Pulmonary artery endothelial cell (primary cell): ENCODE results near the gene PRKCD. TPM values are rescaled to one million over a fixed set of nuclear protein-coding genes. Genes with fewer than 3 reads are reported as not detected.

Experiments used
- DNase-seq: peaks from one replicate; pipeline ENCODE4 v3.0.0-alpha.2; 2011; ENCODE audit warnings: low read depth, low spot score
- total RNA-seq: library from RNA; depleted of rRNA; stranded (reverse); fragments of >200 nt; gene quantifications from 2 replicates; pipeline ENCODE4 v1.2.3, GENCODE V29; 2014

PRKCD gene
- total RNA-seq, 1 donor from 2014 or later = 3.8 TPM

DNA sequence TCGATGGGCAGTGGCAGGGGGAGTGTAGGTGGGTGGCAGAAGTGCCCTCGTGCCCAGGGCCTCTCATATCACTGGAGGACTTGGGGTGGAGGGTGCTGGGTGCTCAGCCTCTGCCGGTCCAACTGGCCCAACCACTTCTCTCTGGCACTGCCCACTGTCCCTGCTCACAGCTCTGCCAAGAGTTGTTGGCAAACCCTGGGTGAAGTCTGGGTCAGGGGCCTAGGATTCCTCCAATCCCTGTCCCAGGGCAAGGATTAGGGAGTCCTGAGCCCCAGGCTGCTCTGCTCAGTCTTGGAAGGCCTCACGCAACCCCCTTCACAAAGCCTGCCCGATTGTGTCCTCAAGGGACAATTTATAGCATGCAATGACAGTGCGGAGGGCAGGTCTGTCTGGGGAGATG is 5.2 kb upstream of the PRKCD start:
- DNase-seq = no peak

DNA sequence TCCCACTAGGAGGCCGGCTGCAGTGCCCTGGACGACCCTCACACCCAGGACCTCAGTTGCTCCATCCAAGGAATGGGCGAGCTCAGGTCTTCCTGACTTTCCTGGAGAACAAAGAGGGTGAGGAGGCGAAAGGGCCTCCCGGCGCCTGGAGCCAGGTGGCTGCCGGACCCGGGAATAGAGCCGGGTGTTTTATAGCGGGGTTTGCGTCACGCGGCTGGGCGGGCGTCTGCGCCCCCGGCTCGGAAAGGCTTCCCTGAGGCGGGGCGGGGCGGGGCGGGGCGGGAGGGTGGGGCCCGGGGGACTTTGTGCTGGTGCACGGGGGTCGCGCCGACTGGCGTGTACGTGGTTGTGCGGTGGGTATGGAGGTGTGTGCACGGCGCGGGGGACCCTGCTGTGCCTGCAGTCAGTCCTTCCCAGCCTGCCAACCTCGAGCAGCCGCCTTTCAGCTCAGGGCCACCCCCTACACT is 4.6 kb upstream of the PRKCD start:
- no peak for DNase-seq

GRCh38 chr3:53157974-53158580 is 2.9 kb upstream of the PRKCD start:
- DNase-seq = no peak

- DNase-seq = no peak
These were observed 2.2 kb upstream of the PRKCD start for GRCh38 chr3:53158765-53159155.

- peak; percentile 41 for DNase-seq
These were observed 1.6 kb upstream of the PRKCD start for GRCh38 chr3:53159156-53160060.

GRCh38 chr3:53160061-53160659 is 849 bp upstream of the PRKCD start:
- no peak for DNase-seq

DNA sequence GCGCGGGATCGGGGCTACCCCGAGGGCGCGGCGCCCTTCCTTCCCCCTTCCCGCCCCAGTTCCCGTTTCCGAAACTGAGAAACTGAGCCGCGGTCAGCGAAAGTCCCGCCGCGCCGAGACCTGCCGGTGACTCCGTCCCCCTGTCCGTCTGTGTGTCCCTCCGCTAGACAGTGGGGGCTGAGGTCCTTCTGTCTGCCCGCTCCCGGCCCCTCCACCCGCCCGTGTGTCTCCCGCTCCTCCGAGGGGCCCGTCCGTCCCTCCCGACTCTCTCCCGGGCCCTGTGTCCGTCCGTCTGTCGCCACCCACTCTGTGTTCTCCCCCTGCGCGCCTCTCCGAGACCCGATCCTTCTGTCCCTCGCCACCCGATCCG is 426 bp downstream of the PRKCD start:
- DNase-seq = no peak

GRCh38 chr3:53161820-53162671 is 1.0 kb downstream of the PRKCD start:
- no peak for DNase-seq

- no peak for DNase-seq
These were observed 1.8 kb downstream of the PRKCD start for GRCh38 chr3:53162672-53163443.

DNA sequence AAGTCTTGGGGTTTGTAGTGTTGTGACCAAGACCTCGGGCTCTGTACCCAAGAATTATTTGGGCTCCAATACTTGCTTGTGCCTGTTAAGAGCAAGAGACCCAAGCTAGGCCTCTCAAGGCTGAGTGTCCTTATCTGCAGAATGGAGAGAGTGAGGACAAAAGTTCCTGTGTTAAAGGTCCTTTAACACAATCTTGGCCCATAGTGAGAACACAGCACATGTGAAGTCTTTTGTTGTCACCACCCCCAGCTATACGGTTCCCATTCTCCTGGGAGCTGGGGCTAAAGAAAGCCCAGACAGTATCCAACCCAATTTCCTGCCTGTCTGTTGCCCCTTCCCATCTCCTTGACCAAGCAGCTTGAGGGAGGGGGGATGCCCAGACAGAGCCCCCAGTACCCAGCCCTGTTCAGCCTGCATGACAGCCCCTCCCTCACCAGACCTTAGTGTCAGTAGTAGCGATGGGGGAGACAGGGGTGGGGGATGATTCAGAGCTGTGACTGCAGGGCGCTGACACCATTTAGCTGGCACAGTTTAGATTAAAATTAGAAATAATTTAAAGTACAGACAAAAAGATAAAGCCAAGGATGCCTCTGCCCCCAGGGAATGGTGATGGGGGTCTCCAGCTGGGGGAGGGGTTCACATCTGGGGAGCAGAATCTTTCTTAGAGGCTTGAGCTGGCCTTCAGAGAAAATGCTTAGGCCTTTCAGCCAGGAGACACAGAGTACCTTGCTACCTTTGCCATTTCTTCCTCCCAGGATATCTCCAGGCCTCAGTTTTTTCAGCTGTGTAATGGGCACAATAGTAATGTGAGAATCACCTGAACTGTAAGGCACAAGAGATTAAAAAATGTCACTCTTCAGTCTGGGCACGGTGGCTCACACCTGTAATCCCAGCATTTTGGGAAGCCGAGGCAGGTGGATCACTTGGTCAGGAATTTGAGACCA is 2.7 kb downstream of the PRKCD start:
- DNase-seq = no peak

- DNase-seq = no peak
These were observed 3.9 kb downstream of the PRKCD start for GRCh38 chr3:53164911-53165310.

- DNase-seq = no peak
These were observed 5.2 kb downstream of the PRKCD start for GRCh38 chr3:53166206-53166605.

- peak; percentile 29 for DNase-seq
These were observed 5.8 kb downstream of the PRKCD start for GRCh38 chr3:53166781-53167291.

DNA sequence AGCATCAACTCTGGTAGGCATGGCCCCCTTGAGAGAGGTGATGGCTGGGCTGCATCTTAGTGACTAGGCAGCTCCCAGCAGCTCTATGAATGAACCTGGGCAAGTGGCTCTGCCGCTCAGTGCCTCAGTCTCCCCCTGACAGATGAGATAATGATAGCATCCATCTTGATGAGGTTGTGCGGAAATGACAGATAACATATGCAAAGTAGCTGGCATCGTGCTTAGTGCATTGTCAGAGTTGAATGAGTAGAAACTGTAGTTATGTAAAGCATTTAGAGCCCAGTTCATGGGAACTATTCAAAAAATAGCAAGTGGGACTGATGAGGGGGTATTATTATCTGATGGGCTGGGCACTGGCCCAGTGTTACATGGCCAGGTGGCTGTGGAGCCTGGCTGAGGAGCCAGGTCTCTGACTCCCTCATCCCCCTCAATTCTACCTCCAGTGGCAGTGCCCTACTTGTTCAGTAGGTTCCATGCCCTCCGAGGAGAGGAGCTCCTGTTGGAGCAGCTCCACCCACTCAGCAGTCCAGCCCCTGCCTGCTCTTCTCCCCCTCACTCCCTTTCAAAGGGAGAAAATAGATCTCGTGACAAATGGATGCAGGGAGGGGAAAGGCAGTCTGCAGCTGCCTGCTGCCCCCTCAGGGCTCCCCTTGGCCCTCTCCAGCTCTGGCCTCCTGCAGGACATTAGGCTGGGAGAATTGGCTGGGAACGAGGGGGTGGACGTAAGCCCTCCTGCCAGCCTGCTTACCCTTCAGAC is 6.6 kb downstream of the PRKCD start:
- no peak for DNase-seq

GRCh38 chr3:53168175-53168923 is 7.3 kb downstream of the PRKCD start:
- DNase-seq = no peak

GRCh38 chr3:53169045-53169831 is 8.2 kb downstream of the PRKCD start:
- DNase-seq = no peak

GRCh38 chr3:53169832-53170324 is 8.9 kb downstream of the PRKCD start:
- DNase-seq = no peak
